HG03460 (cell line): ENCODE results near the gene PRPF19.
"Not testable (repeated sequence)": the region's sequence is repeated elsewhere in the genome, so short reads cannot be mapped to it uniquely, and the experiment has no call there.

Experiments used
- ATAC-seq: cut with Tn5 transposase; IDR thresholded peaks from one replicate; pipeline ENCODE4 v1.9.1; 2021; ENCODE audit not compliant: unreplicated experiment

Gene PRPF19

DNA sequence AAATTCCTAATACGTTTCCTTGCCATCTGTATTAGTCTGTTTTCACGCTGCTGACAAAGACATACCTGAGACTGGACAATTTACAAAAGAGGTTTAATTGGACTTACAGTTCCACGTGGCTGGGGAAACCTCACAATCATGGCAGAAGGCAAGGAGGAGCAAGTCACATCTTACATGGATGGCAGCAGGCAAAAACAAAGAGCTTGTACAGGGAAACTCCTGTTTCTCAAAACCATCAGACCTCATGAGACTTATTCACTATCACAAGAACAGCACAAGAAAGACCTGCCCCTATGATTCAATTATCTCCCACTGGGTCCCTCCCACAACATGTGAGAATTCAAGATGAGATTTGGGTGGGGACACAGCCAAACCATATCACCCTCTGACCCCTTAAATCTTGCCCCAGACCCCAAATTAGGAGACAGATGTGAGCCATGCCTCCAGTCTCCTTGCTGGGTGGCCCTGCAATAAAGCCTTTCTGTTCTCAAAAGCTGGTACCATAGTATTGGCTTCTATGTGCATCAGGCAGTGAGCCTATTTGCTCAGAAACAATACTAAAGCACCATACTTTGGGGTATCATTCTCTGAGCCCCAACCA is 3.4 kb upstream of the PRPF19 start:
- ATAC-seq: not testable (repeated sequence)

- no peak for ATAC-seq
Measured at GRCh38 chr11:60908803-60909202, 2.4 kb upstream of the PRPF19 start.

GRCh38 chr11:60905551-60906113 is 753 bp downstream of the PRPF19 start:
- no peak for ATAC-seq

- no peak for ATAC-seq
Measured at GRCh38 chr11:60905047-60905446, 1.3 kb downstream of the PRPF19 start.

DNA sequence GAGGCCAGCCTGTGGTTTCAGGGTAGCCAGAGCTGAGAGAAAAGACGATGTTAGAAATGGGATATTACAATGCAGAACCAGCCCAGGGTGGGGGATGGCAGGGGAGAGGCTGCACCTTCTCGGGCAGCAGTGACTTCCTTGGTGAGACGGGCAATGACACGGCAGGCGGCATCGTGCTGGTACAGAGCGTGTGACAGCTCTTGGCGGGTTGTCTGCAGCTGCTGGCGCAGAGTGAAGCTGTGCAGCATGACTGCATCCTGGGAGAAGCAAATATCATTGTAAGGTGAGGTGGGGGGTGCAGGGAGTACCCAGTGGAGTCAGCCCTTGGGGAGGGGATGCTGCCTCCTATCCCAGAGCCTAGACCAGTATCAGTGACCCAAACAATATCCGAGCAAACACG is 3.8 kb downstream of the PRPF19 start:
- no peak for ATAC-seq

DNA sequence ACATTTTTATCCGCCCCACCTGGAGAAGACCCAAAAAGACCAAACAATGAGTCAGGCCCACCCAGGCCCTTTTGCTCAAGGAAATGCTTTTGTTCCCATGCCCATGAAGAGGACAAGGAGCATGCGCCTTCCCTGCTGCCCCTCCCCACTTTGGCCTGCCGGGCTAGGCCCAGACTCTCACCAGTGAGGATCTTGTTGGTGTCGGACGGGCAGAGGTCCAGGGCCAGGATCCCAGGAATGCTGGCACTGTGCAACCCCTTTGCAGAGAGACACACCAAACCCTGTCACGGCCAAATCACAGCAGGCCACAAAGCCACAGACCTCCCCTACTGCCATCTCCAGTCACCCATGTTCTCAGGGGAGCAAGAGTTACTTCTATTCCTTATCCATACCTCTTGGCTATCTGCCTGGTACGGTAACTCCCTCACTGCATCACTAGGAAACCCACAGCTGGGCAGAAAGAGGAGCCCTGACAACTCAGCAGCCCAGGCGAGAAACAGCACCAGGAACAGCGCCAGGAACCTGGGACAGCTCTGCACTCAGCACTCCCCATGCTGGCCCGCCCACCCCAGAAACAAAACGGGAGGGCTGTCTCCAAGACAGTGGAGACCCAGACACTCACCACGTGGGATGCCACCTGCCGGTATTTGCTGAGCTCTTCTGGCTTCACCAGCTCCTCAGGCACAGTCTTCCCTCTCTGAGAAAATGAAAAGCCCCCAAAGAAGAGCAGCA is 5.5 kb downstream of the PRPF19 start:
- ATAC-seq: no peak

DNA sequence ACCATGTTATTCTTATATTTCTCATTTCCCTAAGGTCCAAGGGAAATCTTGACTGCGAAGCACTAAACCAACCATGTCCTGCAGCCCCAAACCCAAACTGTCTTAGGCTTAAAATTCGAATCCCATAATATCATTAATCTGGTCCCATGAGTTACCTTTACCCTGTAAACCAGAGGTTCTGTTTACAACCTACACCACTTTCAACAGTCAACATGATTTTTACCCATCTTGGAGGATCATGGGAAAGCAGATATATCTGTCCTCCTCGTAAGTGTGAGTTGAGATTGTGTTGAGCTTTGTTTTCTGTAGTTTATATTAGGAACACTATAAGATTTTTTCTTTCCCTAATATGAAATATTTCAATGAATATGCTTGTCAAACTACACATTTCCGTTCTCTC is 6.4 kb downstream of the PRPF19 start:
- no peak for ATAC-seq

GRCh38 chr11:60899046-60899936 is 7.1 kb downstream of the PRPF19 start:
- ATAC-seq: no peak

DNA sequence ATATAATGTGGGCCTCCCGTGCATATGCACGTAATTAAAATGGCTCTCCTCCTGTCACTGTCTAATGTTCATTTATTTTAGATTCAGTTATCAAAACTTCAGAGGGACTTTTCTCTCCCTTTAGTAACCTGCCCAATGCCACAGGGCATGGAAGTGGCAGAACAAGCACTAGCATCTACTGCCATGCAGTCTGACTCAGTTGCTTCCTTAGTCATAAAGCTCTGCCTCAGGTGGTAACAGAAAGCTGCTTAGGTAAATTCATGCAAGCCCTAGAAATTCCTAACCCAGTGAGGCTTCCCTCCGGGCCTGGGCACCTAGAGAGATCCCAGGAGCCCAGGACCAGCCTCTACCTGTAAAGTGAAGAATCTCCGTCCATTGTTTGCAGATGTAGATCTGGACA is 8.9 kb downstream of the PRPF19 start:
- ATAC-seq: no peak

DNA sequence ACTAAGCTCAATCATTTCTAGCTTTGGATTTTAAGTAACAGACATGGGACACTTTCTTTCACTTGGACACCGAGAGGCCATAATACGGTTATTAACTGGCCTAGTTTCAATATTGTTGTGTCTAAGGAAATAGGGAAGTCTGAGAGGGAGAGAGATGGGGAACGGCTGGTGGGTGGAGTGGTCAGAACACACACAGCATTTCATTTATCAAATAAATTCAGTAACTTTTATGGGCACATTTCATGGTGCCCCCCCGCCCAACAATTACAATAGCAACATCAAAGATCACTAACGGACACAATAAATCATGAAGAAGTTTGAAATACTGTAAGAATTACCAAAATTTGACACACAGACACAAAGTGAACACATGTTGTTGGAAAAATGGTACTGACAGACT is 10.7 kb downstream of the PRPF19 start:
- ATAC-seq: no peak

DNA sequence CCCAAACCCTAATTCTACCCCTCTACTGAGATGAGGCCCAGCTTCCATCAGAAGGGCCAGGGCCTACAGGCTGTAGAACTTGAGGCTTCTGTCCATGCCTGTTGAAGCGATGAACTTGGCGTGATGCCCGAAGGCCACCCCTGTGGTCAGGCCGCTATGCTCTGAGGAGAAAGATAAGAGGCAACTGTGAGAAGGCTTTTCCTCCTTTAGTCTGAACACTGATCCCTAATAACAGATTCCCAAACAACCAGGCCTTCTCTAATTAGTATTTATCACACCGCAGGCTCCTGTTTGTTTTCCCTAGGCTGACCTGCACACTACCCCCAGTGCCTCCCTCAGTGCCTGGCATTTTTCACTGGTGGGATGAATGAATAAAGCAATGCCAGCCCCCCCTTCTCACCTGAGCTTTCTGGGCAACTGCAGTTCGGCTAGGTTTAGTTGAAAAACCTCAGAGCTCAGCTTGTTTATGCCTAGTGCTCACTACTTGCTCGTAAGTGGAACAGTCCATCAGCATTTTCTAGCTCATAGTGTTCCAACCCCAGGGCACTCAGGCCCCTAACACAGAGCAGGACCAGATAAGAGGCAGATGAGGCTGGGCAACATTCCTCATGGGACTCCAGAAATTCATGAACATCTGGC is 15.2 kb downstream of the PRPF19 start:
- ATAC-seq: no peak

GRCh38 chr11:60890696-60891095 is 15.7 kb downstream of the PRPF19 start:
- ATAC-seq: no peak

GRCh38 chr11:60889869-60890311 is 16.5 kb downstream of the PRPF19 start:
- ATAC-seq: no peak

DNA sequence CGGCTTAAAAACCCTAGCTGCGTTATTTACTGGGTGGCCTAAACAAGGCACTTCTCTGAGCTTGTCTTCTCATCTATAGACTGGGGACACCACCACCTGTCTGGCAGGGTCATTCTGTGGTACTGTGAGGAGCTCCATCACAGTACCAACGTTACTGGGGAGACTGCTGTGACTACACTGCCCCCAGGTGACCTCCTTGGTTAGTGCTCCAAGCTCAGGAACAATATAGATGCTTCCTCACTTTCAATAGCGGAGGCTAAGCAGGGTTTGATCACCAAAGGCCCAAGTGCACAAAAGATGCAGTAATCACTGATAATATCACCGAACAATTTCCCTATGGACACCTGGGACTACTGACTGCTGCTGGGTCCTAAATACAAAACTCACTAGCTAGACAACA is 18.8 kb downstream of the PRPF19 start:
- ATAC-seq: no peak

- ATAC-seq: no peak
Measured at GRCh38 chr11:60880643-60881282, 25.6 kb downstream of the PRPF19 start.

GRCh38 chr11:60879971-60880588 is 26.3 kb downstream of the PRPF19 start:
- no peak for ATAC-seq

- no peak for ATAC-seq
Measured at GRCh38 chr11:60879104-60879503, 27.3 kb downstream of the PRPF19 start.

GRCh38 chr11:60878245-60879101 is 27.9 kb downstream of the PRPF19 start:
- no peak for ATAC-seq

DNA sequence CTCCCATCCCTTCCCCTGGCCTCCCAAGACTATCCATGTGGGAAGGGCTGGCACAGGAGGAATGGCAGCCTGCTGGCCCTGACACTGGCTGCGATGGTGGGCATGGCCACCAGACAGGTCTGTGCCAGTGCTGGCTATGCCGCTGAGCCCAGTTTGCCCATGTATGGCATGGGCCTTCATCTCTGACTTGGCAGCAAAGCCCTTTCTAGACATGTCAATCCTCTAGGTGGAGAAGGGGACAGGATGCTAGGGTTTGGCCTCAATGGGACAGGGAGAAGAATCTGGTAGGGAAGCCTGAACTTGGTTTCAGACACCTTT is 30.3 kb downstream of the PRPF19 start:
- no peak for ATAC-seq
